HG02852 (cell line): ENCODE results near the gene LAPTM5.
A peak's percentile ranks its signal among the peaks of the same experiment; 100 is the strongest.

Source experiments
- ATAC-seq: cut with Tn5 transposase; IDR thresholded peaks from one replicate; pipeline ENCODE4 v1.9.1; 2021; ENCODE audit warnings: mild to moderate bottlenecking, moderate library complexity; ENCODE audit not compliant: unreplicated experiment

LAPTM5 gene

DNA sequence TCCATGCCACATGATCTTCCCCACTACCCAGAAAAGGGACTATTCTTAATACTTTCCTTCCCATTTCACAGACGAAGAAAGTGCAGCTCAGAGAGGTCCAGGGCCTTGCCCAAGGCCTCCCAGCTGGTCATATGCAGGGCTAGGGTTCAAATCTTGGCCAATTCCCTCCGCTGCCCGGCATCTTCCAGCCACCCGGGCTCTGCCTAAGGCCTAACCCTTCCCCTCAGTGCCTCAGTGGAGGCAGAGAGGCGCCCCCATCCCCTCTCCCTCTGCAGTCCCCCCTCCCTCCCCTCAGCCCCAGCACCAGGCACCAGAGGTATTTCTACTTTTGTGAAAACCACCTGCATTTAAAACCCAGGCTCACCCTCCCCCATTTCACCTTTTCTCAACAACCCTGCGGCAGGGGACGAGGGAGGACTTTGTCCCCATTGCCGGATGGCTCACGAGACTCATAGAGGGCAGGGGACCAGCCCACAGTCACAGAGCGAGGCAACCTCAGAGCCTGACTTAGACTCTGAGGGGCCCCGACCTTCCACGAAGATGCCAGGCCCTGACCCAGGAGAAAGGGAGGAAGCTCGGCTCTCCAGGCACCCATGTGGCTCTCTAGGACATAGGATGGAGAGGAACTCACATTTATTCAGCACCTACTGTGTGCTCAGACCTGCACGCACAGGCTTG, 12.3 kb downstream of the LAPTM5 start:
- ATAC-seq: no peak

DNA sequence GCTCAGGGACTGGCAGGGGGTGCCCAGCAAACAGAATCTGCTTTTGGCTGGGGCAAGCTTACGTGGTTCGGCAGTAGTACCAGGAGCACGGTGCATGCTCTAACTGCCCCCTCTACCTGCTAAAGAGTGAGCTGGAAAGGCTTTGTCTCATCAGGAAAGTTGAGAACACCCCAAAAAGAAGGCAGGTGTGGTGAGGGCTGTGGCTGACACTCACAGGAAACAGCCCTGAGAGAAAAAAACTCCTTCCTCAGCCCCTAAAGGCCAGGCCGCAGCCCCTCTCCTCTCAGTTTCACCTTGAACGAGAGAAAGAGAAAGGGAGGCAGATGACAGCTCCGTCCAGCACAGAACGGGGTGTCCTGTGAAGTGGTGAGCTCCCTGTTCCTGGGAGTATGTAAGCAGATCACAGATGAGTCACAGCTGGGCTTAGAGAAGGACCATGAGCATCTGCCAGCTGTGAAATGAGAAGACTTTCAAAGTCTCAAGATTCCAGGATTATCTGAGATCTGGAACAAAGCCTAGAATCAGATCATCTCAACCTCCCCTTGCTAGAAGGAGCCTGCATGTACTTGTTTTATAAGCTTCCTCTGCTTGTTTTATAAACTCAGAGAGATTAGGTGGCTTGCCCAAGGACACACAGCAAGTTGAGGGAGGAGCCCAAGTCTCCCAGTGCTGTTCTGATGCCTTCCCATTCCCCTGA, 13.4 kb downstream of the LAPTM5 start:
- ATAC-seq: peak; percentile 41

DNA sequence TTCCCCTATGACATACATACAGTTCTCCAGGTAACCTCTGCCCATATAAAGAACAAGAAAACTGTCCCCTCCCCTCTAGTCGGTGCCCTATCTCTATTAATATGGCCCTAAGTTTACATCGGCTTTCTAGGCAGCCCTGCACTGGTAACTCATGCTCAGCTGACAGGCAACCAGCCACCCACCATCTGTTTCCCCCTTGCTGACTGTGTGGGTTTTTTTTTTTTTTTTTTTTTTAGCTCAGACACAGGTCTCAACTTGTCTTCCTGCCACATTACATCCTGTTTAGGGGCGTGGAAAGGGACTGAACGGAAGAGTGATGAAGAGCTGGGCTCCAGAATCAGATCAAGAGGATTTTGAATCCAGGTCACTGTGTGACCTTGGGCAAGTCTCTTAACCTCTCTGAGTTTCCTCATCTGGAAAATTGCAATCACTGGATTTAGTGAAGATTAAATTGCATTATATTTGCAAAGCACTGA, 14.0 kb downstream of the LAPTM5 start:
- ATAC-seq: no peak

DNA sequence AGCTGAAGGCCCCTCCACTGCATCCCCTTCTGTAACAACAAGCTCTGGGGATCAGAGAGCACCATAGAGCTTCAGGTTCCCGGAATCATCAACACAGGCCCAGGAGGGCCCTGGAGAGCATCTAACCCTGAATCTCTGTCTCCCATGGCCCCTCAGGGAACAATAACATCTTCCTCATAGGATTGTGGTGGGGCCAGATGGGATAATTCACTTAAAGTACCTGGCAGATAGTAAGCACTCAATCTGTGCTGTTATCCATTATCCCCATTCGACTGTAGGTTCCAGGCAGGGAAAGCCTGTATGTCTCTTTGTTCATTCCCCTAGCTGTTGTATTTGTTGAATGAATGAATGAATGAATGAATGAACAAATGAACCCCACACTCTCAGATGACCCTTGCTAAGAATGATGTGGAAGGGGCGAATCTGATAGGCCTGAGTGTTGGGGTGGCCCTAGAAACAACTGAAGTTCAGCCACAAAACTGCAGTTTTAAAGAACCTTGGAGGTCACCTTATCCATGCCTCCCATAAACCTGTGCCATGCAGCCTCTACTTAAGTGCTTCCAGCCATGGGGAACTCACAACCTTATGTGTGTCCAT, 14.5 kb downstream of the LAPTM5 start:
- ATAC-seq: no peak

DNA sequence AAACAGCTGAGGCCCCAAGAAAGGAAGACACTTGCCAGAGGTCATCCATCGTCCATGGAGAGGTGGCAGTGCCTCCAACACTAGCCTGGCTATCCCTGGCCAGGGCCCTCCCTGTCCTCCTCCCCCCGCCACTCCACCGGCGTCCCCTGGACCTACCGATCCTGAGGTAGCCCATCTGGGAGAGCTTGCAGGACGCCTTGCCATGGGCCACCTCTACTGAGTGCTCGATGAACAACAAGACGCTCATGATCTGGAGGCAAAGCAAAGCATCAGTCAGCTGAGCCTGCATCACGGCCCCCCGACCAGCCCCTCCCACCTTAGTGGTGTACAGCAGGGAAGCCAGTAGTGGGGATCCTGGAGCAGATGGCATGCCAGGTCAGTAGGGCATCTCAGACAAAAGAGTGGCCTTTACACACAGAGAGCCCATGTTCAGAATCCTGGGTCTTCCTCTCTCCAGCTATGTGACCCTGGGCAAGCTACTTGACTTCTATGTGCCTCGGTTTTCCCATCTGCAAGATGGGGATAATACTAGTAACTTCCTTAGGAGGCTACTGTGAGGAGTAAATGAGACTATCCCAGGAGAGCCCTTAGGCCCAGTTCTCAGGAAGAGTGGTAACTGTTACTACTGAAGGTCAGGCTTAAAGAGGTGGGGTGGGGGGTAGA, 15.1 kb downstream of the LAPTM5 start:
- no peak for ATAC-seq

DNA sequence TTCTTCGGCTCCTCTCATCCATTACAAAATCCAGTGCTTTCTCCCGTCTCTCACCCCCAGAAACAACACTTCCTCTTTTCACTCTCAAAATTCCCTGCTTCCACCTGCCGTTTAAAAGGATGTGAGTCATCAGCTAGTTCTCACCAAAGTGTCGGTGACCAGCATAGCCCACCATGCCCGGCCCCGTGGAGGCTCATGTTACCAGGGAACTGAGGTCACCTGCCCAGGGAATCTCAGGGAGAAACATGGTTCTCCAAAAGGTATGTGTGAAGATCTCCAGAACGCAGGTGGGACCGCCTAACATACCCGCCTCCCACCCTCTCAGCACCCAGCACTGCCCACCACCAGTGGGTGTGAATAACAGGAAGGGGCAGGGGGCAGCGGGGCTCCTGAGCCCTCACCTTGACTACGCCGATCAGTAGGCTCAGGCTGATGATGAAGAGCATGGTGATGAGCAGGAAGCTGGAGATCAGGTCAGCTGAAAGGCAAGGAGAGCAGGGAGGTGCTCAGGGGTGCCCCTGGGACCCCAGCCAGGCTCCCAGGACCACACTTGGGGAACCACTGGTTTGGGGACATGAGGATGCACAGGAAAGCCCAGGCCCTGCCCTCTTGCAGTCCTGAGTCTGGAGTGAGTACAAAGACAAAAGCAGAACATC, 16.2 kb downstream of the LAPTM5 start:
- no peak for ATAC-seq

DNA sequence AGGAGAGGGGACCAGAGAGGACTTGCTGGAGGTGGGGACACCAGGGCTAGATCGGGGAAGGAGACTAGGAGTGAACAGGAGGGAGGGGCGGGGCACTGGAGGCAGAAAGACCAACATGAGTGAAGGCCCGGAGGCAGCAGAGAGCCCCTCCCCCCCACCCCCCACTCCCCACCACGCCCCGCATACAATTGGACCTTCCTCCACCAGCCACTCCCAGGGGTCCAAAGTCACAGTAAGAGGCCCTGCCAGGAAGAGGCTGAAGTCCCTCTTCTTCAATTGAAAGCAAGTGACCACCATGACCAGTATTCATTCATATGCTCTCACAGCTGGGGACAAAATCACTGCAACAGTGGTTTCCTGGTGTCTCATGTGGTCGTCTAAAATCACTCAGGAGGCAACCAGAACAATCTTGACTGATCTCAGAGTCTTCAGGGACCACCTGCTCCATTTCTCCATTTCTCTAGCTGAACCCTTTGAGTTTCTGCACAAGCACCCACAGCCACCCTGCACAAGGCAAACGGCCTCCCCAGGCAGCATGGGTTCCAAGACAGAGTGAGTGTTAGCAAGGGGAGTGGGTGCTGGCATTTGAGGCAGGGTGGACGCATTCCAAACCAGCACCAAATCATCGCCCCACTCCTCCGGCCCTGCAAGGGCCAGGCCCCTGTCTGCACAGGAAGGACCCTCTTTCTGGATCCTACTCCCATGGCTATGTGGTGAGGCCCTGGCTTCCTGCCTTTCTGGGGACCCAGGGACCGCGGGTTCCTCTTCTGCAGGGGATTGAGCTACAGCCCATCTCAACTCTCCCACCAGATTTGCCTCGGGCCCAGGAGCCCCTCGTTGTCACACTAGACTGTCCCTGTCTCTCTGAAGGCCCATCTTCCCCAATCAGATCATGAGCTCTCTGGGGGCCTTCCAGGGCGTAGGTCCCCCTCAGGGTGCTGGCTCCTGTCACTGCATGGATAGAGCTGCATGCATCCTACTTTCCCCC, 17.0 kb downstream of the LAPTM5 start:
- ATAC-seq: no peak

DNA sequence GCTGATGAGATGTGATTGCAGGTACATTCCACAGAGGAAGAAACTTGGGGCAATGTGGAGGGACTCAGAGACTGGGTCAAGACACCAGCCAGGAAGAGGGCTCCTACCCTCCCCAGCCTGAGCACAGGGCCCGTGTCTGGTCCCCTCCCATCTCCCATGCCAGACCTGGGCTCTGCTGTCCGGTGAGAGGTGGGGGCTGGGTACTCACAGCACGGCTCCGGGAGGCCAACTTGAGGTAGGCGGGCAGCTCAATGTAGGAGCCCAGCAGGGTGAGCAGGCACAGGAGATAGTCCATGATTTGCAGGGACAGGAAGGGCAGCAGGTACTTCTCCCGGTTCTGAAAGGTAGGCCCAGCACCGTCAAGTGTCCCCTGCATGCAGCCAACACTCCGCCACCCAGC, 18.0 kb downstream of the LAPTM5 start:
- no peak for ATAC-seq

DNA sequence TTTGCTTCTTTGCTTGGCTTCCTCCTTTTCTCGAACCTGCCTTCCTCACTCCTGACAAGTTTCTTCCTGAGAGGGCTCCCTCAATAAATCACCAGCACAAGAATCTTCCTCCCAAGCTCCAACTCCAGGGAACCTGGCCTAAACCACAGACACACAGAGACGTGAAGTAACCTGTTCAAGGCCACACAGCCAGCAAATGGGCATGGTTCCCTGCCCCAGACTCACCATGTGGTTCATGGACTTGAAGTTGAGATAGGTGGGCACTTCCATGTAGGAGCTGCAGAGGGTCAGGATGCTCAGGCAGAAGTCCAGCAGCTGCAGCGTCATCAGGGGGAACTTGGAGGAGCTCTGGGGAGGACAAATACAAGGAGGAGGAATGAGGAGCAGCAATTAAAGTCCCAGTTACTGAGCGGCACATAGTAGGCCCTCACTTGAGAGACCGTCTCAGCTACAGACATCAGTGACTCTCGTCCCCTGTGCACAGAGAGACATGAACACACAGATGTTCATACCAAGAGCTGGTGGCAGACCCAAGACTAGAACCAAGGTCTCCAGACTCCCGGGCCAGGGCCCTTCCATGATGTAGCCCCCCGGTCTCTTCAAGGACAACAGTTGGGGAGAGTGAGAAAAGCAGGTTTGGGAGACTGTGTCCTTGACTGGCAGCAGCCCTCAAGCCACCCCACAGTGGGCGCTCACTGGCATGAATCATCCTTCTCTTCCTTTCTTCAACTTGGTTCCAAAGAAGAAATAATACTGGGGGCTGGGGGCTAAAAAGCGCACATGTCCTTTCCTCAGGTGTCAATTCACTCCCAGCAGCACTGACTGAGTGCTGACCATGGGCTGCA, 18.6 kb downstream of the LAPTM5 start:
- ATAC-seq: no peak

DNA sequence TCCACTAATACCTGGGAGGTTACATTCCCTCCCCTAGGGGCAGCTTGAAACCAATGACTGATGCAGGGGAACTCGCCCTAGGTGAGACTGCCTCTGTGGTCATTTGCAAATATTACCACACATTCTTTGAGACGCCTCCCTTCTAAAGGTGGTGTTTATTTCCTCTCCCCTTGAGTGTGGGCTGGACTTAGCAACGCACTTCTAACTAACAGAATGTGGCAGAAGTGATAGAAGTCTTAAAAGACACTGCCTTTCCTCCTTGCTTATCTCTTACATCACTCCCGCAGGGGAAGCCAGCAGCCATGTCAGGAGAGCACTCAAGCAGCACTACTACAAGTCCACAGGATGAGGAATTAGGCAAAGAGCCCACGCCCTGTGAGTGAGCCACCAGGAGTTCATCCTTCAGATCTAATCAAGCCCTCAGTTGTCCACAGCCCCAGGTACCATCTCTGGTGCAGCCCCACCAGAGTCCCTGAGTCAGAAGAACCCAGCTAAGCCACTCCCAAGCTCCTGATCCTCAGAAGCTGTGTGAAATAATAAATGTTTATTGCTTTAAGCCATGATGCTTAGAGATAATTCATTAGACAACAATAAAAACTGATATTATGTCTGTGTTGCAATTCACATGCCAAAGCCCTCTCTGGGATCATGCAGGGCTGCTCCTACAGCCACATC, 19.4 kb downstream of the LAPTM5 start:
- no peak for ATAC-seq

DNA sequence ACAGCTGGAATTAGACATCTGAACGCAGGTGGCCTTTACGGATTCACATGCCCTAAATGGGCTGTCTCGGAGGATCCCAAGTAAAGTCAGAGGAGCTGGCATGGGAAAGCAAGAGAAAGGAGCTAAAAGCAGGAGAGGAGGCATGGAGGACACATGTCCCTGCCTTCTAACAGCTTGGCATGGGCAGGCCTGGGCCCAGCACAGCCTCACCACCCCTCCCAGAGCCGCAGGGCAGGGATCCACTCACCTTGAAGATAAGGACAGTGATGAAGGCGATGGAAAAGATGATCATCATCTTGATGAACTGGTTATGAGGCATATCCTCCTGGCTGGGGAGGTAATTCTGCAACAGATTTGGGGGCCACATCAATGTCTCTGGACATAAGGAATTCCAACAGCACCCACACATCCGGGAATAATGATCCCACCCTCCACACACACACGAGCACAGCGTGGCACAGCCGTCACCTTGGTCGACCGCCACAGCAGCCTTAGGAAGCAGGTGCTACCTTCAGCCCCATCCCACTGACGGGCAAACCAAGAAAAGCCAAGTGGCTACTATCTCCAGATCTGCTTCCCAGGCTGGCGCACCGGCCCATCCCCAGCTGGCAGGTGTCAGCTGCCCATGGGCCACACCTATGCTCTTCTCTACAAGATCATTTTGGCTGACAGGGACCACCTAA, 20.1 kb downstream of the LAPTM5 start:
- ATAC-seq: no peak

DNA sequence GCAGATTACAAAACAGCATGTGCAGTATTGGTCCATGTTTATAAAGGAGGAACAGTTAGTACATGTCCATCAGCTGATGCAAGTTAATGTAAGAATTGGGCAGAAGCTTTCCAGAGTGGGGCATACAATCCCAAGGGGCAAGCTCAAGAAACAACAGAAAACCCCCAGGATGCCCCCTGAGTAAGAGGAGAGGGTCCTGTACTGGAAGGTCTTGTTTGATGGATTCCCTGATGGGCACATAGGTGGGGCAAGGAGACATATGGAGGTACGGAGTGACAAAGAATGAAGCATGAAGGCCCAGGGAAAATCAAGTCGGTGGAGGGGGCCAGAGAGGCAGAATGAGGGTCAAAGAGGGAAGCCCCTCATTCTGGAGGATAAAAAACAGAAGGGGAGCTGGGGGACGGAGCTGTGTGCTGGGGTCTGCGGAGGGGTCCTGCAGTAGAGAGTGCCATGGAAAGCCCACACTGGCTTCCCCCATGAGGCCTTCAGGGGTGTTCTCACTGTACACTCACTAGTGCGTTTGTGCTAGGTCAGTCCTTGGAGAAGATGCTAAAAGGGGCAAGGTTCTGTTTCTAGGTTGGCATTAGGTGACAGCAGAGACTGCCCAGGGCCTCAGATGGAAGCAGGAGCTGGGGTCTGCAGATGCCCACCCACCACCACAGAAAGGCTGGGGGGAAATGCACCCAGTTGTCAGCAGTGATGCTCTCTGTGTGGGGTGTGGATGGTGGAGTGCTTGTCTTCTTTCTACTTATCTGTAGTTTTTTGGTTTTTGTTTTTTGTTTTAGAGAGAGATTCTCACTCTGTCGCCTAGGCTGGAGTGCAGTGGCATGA, 21.7 kb downstream of the LAPTM5 start:
- no peak for ATAC-seq

DNA sequence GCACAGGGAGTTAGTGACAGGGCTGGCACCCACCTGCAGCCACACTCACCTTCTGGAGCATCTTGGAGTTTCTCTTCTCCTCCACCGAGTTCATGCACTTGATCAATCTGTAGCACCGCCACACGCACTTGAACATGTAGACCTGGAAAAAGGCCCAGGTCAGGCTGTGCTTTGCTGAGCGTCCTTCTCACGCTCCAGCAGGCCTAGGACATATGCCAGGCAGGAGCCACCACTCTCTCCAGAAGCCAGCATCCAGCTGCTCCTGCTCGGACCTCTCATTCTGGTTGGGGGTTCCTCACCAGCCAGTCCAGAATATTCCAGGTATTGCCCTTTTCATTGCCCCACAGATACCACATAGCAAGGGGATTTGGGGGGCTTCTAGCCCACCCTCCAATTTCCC, 22.4 kb downstream of the LAPTM5 start:
- no peak for ATAC-seq

DNA sequence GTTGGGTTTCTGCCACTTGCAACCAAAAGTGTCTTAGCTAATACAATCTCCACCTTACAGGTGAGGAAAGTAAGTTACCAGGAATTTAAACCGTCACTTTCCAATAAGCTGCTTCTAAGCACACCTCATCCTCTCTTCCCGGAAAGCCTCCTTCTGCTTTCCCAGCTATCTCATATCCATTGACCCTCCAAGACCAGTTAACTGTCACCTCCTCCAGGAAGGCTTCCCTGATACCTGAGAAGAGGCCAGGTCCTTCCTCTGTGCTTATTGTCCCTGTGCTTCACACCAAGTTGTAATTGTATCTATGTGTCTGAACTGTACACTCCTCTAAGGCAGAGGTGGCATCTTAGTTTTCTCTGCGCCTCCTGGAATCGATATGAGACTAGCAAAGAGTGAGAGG, 23.0 kb downstream of the LAPTM5 start:
- ATAC-seq: no peak

DNA sequence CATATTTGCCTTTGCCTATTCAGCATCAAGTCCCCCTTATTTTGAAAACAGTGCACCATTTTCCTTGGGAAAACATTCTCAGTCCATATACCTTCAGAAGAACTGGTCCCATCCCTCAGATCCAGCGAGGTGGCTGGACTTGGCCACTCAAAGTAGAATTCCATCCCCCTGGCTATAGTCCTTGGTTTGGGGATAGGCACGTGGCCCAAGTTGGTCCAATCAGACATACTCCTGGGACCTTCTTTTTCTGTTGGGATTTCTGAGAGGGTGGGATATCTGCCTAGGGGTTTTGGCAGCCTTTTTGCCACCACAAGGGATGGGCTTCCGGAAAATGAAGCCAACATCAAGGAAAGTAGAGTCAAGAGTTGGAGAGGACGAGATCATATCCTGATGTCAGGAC, 23.5 kb downstream of the LAPTM5 start:
- ATAC-seq: no peak

DNA sequence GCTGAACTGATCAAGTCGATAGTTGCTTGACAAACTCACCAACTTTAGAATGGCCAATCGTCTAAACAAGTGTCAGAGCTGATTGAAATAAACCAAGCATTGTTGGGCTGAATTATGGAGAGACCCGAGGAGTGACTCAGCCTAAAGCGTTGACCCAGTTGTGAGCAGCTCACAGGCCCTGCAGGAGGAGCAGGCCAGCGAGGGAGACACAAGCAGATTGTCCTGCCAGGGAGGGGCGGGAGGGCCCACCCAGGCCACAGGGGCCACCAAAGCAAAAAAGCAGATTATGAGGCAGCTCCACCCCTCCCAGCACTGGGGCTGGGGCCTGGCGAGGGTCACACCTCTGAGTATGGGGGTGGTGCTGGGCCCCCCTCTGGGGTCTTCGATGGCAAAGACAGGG, 24.1 kb downstream of the LAPTM5 start:
- no peak for ATAC-seq
